Neural crest cell (in vitro differentiated cells): Measurements from ENCODE around the gene LIPA. TPM values are rescaled to one million over a fixed set of nuclear protein-coding genes. Genes with fewer than 3 reads are reported as not detected.

Experiments used
- DNase-seq: peaks from one replicate; pipeline ENCODE4 v3.0.0; 2021; ENCODE audit warnings: low read depth, mixed read lengths, low spot score
- H3K27ac Mint-ChIP-seq: one replicate; pipeline ENCODE4 v1.8.0; 2021; ENCODE audit warnings: mild to moderate bottlenecking, mixed read lengths; ENCODE audit not compliant: unreplicated experiment
- H3K27me3 Mint-ChIP-seq: 2 replicates; pipeline ENCODE4 v1.8.0; 2021; ENCODE audit warnings: low read depth, mild to moderate bottlenecking, mixed read lengths
- H3K36me3 Mint-ChIP-seq: 2 replicates; pipeline ENCODE4 v1.8.0; 2021; ENCODE audit warnings: low read depth, mild to moderate bottlenecking, mixed read lengths
- H3K4me1 Mint-ChIP-seq: 2 replicates; pipeline ENCODE4 v1.8.0; 2021; ENCODE audit warnings: mixed read lengths
- H3K4me3 Mint-ChIP-seq: one replicate; pipeline ENCODE4 v1.8.0; 2021; ENCODE audit warnings: mild to moderate bottlenecking, mixed read lengths
- H3K9me3 Mint-ChIP-seq: 2 replicates; pipeline ENCODE4 v1.8.0; 2021; ENCODE audit warnings: mixed read lengths
- total RNA-seq: library from RNA; stranded (reverse); gene quantifications from 2 replicates; pipeline ENCODE4 v1.2.1, GENCODE V29; 2021
- TF ChIP-seq, protein P1 (sequence below): fragments of 200-600 bp; sonication (generic); conservative IDR thresholded peaks from 2 replicates; pipeline ENCODE4 v1.5.0; 2021; ENCODE audit warnings: antibody characterized with exemption, mild to moderate bottlenecking

The LIPA gene
- total RNA-seq, 1 donor from 2014 or later = 38.1 TPM

DNA sequence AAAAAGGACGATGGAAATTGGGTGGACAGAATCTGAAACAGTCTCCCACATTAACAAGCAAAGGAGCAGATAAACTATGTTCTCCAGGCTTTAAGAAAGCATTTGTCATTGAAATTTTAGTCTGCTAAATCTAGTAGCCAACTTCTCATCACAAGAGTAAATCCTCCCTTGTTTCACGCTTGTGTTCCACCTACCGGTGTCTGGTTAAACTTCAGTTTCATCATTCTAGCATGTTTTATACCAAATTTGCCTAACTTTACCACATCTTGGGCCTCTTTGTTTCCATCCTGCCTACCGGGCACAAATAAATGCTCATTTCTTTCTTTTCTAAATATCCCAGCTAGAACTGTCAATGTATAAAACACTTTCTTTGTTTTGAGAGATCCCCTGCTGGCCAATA lies 5.8 kb downstream of the LIPA start:
- TF ChIP-seq, protein P1, sequence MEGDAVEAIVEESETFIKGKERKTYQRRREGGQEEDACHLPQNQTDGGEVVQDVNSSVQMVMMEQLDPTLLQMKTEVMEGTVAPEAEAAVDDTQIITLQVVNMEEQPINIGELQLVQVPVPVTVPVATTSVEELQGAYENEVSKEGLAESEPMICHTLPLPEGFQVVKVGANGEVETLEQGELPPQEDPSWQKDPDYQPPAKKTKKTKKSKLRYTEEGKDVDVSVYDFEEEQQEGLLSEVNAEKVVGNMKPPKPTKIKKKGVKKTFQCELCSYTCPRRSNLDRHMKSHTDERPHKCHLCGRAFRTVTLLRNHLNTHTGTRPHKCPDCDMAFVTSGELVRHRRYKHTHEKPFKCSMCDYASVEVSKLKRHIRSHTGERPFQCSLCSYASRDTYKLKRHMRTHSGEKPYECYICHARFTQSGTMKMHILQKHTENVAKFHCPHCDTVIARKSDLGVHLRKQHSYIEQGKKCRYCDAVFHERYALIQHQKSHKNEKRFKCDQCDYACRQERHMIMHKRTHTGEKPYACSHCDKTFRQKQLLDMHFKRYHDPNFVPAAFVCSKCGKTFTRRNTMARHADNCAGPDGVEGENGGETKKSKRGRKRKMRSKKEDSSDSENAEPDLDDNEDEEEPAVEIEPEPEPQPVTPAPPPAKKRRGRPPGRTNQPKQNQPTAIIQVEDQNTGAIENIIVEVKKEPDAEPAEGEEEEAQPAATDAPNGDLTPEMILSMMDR = no peak
- Mint-ChIP-seq H3K36me3 (no peaks in the 10 kb centered on the region), H3K27ac (no peak overlapping the region), H3K27me3 (no peaks in the 10 kb centered on the region), H3K4me1 (peaks cover 13% of the 10 kb centered on the region), H3K9me3 (no peaks in the 10 kb centered on the region), H3K4me3 (no peak overlapping the region)
- no peak for DNase-seq

DNA sequence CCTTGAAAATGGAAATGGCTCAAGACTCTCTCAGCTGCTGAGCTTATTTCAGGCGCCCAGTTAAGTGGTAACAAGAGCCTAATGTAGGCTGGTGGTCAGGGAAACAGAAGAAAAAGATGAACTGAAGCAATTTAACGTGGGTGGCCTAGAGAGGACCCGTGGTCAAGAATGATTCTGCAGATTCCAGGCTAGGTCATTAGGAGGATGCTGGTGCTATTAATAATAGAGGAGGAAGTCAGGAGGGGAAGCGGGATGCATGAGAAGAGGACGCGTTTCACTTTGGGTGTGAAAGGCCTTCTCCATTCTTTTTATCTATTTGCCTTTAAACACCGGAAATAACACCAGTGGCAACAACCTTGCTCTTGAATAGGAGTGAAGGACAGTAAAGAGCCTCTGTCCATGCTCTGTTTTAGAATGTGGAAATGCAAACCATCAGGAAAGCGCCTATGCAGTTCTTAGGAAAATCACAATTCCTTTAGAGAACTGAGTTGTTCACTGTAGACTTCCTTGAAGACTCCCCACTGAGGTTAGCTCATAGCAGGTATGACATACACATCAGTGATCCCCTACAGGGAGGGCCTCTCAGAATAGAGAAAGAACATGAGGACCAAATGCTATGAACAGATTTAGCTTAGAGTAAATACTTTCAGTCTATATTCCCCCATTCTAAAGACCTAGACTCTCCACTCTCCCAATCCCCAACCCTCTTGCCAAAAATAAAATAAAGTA lies 8.6 kb downstream of the LIPA start:
- no peak for DNase-seq
- Mint-ChIP-seq H3K4me3 (no peak overlapping the region), H3K36me3 (peaks cover 5% of the 10 kb centered on the region), H3K27me3 (no peaks in the 10 kb centered on the region), H3K4me1 (peaks cover 14% of the 10 kb centered on the region), H3K27ac (no peak overlapping the region), H3K9me3 (no peaks in the 10 kb centered on the region)
- TF ChIP-seq, protein P1 = no peak

DNA sequence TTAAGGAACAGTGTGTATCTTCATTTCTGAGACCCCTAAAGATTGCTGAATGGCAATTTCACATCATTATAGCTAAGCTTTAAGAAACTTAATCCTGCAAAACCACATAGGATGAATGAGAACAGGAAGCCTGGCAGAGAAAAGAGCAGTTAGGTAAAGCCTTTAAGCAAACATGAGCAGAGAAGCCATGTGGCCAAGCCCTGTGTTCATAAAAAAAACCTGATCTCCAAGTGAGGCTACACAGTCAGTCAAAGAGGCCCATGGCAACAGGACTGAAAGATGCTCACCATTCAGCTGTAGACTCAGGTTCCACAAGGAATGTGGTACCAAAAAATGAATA lies 9.3 kb downstream of the LIPA start:
- Mint-ChIP-seq H3K27me3 (no peaks in the 10 kb centered on the region), H3K4me1 (peaks cover 20% of the 10 kb centered on the region), H3K36me3 (peaks cover 5% of the 10 kb centered on the region), H3K9me3 (no peaks in the 10 kb centered on the region), H3K4me3 (no peak overlapping the region), H3K27ac (no peak overlapping the region)
- TF ChIP-seq, protein P1 = no peak
- no peak for DNase-seq

DNA sequence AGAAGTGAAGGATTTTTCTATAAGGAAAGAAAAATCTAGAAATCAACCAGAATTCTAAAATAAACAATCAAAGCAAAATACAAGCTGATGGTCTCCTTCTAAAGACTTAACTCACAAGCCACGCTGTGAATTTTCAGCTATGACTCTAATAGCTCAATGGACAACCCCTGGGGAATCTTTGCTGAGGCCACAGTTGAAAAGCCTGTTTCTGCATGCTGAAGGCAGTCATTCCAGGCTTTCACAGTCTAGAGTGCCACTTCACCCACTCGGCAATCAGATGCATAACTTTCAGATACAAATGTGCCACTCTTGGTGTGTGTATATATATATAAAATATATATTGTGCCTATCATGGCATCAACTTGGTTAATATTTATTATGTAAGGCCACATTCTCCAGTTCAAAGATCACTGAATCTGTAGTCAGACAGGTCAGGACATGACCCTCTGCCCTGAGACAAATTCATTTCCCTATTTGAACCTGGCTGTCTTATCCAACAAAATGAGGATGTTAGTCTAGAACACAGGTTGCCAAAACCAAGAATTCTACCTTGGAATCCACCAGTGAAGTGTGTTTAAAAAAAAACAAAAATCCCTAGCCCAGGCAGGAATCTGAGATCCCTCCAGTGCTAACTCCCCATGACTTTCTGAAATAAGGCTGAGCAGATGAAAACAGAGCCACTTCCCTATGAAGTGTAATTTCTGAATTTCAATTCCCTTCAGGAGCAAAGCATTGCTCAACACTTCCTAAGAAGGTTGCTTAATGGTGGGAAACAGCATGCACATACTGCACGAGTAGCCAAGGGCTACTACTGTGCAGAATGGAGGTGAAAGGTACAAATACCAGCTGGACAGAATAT lies 9.9 kb downstream of the LIPA start:
- H3K9me3 Mint-ChIP-seq = no peaks in the 10 kb centered on the region
- TF ChIP-seq, protein P1 = no peak
- H3K27me3 Mint-ChIP-seq = no peaks in the 10 kb centered on the region
- peaks cover 20% of the 10 kb centered on the region for H3K4me1 Mint-ChIP-seq
- no peak for DNase-seq
- H3K4me3 Mint-ChIP-seq = no peak overlapping the region
- H3K36me3 Mint-ChIP-seq = peaks cover 5% of the 10 kb centered on the region
- no peak overlapping the region for H3K27ac Mint-ChIP-seq

DNA sequence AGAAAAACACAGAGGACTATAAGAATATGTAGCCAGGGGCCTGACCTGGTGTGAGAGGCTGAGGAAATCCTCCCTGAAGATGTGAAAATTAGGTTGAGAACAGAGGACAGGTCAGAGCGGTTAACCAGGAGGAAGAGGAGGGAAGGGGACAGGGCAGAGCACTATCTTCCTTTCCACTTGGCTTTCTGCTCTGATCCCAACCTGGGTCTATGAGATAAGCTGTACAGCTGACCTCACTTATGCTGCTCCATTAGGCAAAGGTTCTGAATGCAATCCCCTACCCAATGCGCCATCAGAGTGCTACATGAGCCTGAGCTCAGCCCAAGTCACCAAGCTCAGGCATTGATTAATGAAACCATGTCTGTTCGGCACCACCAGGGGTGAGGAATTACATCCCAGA lies 10.5 kb downstream of the LIPA start:
- Mint-ChIP-seq H3K4me3 (no peak overlapping the region), H3K9me3 (no peaks in the 10 kb centered on the region), H3K27me3 (no peaks in the 10 kb centered on the region), H3K36me3 (peaks cover 8% of the 10 kb centered on the region), H3K4me1 (peaks cover 20% of the 10 kb centered on the region), H3K27ac (no peak overlapping the region)
- TF ChIP-seq, protein P1 = no peak
- no peak for DNase-seq
